Neural progenitor cell (in vitro differentiated cells): Measurements from ENCODE around the gene ENO2.

Experiments used
- CTCF ChIP-seq: fragments of 200-600 bp; sonication (generic); IDR thresholded peaks from 2 replicates; pipeline ENCODE4 v1.5.1; 2017; ENCODE audit warnings: antibody characterized with exemption, mild to moderate bottlenecking
- EZH2 ChIP-seq: fragments of 200-600 bp; sonication (generic); IDR thresholded peaks from 2 replicates; pipeline ENCODE4 v1.6.1; 2017; ENCODE audit warnings: antibody characterized with exemption, mild to moderate bottlenecking, moderate library complexity
- EZH2phosphoT487 ChIP-seq: fragments of 200-600 bp; sonication (generic); IDR thresholded peaks from 2 replicates; pipeline ENCODE4 v1.6.1; 2017; ENCODE audit warnings: antibody characterized with exemption

- TF ChIP-seq EZH2 (no peak), CTCF (no peak), EZH2phosphoT487 (no peak)
Observed at GRCh38 chr12:6891646-6892001, 22.8 kb upstream of the ENO2 start.
